Right lobe of liver (tissue), 6 donors: ENCODE data around the gene SMIM5. TPM values are rescaled to one million over a fixed set of nuclear protein-coding genes. Genes with fewer than 3 reads are reported as not detected.

Experiments used
- ATAC-seq, 4 donors: fragments of 200-7000 bp; cut with Tn5 transposase; one replicate each; pipeline ENCODE4 v1.9.1; 2020; ENCODE audit warnings: mild to moderate bottlenecking in 4 of 4, moderate library complexity in 4 of 4
- DNase-seq, 3 donors: peaks; one replicate each; pipeline ENCODE4 v3.0.0-alpha.2; 2020
- H3K27ac ChIP-seq, 3 donors: fragments of 200-600 bp; one replicate each; pipeline ENCODE4 v1.8.0; 2022
- H3K27me3 ChIP-seq, 2 donors: fragments of 200-600 bp; one replicate each; pipeline ENCODE4 v1.8.0; 2022
- H3K36me3 ChIP-seq, 4 donors: fragments of 200-600 bp; sonication (generic) in 1 of 4; one replicate each; pipeline versions ENCODE4 v1.5.1 to v1.8.0; 2017 to 2022; ENCODE audit warnings: control low read depth in 1 of 4
- H3K4me1 ChIP-seq, 4 donors: fragments of 200-600 bp; sonication (generic) in 1 of 4; one replicate each; pipeline versions ENCODE4 v1.5.1 to v1.8.0; 2017 to 2022; ENCODE audit warnings: control low read depth in 1 of 4
- H3K4me3 ChIP-seq, 3 donors: fragments of 200-600 bp; one replicate each; pipeline ENCODE4 v1.8.0; 2022
- H3K9me3 ChIP-seq, 4 donors: fragments of 200-600 bp; sonication (generic) in 1 of 4; one replicate each; pipeline versions ENCODE4 v1.5.1 to v1.8.0; 2017 to 2022; ENCODE audit warnings: control low read depth in 1 of 4
- CTCF ChIP-seq, 4 donors: fragments of 200-600 bp in 3 of 4; fragments of 450-650 bp in 1 of 4; IDR thresholded peaks; one replicate each; pipeline versions ENCODE4 v1.5.1 to v1.8.0; 2016 to 2022; ENCODE audit warnings: antibody characterized with exemption in 4 of 4, mild to moderate bottlenecking in 2 of 4
- POLR2A ChIP-seq: fragments of 450-650 bp; IDR thresholded peaks from one replicate; pipeline ENCODE4 v1.6.1; 2017; ENCODE audit warnings: antibody characterized with exemption, mild to moderate bottlenecking
- WGBS: methylation state at CpG from one replicate; pipeline ENCODE4 v1.1.6; 2018; ENCODE audit warnings: low coverage, low lambda C conversion rate; ENCODE audit not compliant: insufficient coverage; ENCODE audit errors: missing lambda C conversion rate; 5-methylcytosine and 5-hydroxymethylcytosine counted together
- intact Hi-C, 2 donors: fragments of 100-400 bp; cut with DNase I; formaldehyde crosslinking; loops; one replicate each; pipeline versions ENCODE4 v1.11.2 to v1.14.1; 2022
- long read RNA-seq: library from polyadenylated mRNA; unstranded; transcript quantifications from one replicate; pipeline ENCODE4 v2.0.0, GENCODE V29; 2019
- total RNA-seq, 6 experiments: library from RNA; depleted of rRNA in 2 of 6; stranded (reverse); fragments of >200 nt in 2 of 6; fragmentation: NEBNext Ultra II Directional in 3 of 6; extraction: Animal tissue kit (Norgen Biotek cat#: 25700) in 3 of 6; gene quantifications; one replicate each; pipeline versions ENCODE4 v1.1.0 to v1.2.4, GENCODE V29; 2016 to 2023
- donor health status: DM: no; HTN: yes; CAD: no.
- donor health status: DM: no; HTN: no; CAD: no.
- donor health status: DM: no; HTN: no; CAD: no.
- donor health status: DM: no; HTN: yes; CAD: no.
- donor health status: DM: no; HTN: yes; CAD: no.

SMIM5 gene
- under 1 TPM in 5 of 6 experiments, not detected in 1; 0.06 to 0.78 (median 0.29) TPM for total RNA-seq
- long read RNA-seq, result 0 reads

- TF ChIP-seq CTCF (IDR thresholded peaks at IDR 0.05) (peak; percentile 83 to 98 (median 98)), POLR2A (no peak)
- Histone ChIP-seq H3K36me3 (no peaks in the 10 kb centered on the region), H3K4me1 (peaks cover 0 to 19% (median 7%) of the 10 kb centered on the region in 4 donors), H3K27ac (peak within 1 kb of the TSS in 1 of 3 donors; percentile 43), H3K27me3 (no peaks in the 10 kb centered on the region), H3K9me3 (no peaks in the 10 kb centered on the region), H3K4me3 (no peak within 1 kb of the TSS)
- 0% methylated on average over 2 of the region's 19 CpGs for WGBS
- DNase-seq (peak; percentile 83 to 85 (median 84)), ATAC-seq (peak; percentile 75 to 84 (median 80))
- intact Hi-C loops, result no loop called here
These were observed at the start of gene SMIM5 for GRCh38 chr17:75632863-75633485. TSS of gene SMIM5 (plus strand) at chr17:75633434. CDS start at chr17:75640202, 6,768 bp downstream.

GRCh38 chr17:75584849-75585175, 48.4 kb upstream of the SMIM5 start:
- Histone ChIP-seq H3K9me3 (no peaks in the 10 kb centered on the region), H3K27ac (no peak overlapping the region), H3K27me3 (no peaks in the 10 kb centered on the region), H3K36me3 (no peaks in the 10 kb centered on the region), H3K4me1 (peaks cover 0 to 3% (median 0%) of the 10 kb centered on the region in 4 donors), H3K4me3 (no peak overlapping the region)
- ATAC-seq (no peak), DNase-seq (no peak)
- intact Hi-C loops, result loop anchor here in 1 of 2 donors (5.0 kb wide), 1 partner anchor 68 kb away; the partner anchor contains the start of genes CASKIN2 and TSEN54
- WGBS, result no CpG with 5 or more reads among the region's 7 CpGs
- TF ChIP-seq POLR2A, result no peak
- no peak for TF ChIP-seq CTCF (IDR thresholded peaks at IDR 0.05)

GRCh38 chr17:75587675-75588595, 45.3 kb upstream of the SMIM5 start, which contains the start of gene MYO15B:
TSS of gene MYO15B (plus strand) at chr17:75587800. CDS start at chr17:75588058, 258 bp downstream.
- WGBS, result no CpG with 5 or more reads among the region's 82 CpGs
- TF ChIP-seq POLR2A, result no peak
- peak in 2 of 4 donors; percentile 4 to 18 for TF ChIP-seq CTCF (IDR thresholded peaks at IDR 0.05)
- Histone ChIP-seq H3K4me3 (peak within 1 kb of the TSS; percentile 62 to 67 (median 64)), H3K4me1 (peaks cover 0 to 5% (median 0%) of the 10 kb centered on the region in 4 donors), H3K36me3 (no peaks in the 10 kb centered on the region), H3K27me3 (no peaks in the 10 kb centered on the region), H3K27ac (peak within 1 kb of the TSS; percentile 82 to 91 (median 87)), H3K9me3 (no peaks in the 10 kb centered on the region)
- intact Hi-C loops, result loop anchor here in 1 of 2 donors (5.0 kb wide), 1 partner anchor 71 kb away; the partner anchor contains the start of genes CASKIN2 and TSEN54
- DNase-seq (peak; percentile 70 to 77 (median 74)), ATAC-seq (peak; percentile 13 to 37 (median 23))

- no peaks in the 10 kb centered on the region for H3K36me3 ChIP-seq
- H3K9me3 ChIP-seq, result no peaks in the 10 kb centered on the region
- peaks cover 0 to 5% (median 0%) of the 10 kb centered on the region in 4 donors for H3K4me1 ChIP-seq
- TF ChIP-seq POLR2A, result no peak
- TF ChIP-seq CTCF (IDR thresholded peaks at IDR 0.05), result no peak
- peak overlapping the region; percentile 62 to 67 (median 64) for H3K4me3 ChIP-seq
- peak; percentile 76 to 85 (median 82) for DNase-seq
- H3K27ac ChIP-seq, result peak overlapping the region; percentile 82 to 91 (median 87)
- peak; percentile 27 to 62 (median 56) for ATAC-seq
- H3K27me3 ChIP-seq, result no peaks in the 10 kb centered on the region
- WGBS, result no CpG with 5 or more reads among the region's 49 CpGs
- intact Hi-C loops, result loop anchor here in 1 of 2 donors (5.0 kb wide), 1 partner anchor 71 kb away; the partner anchor contains the start of genes CASKIN2 and TSEN54
These were observed 44.6 kb upstream of the SMIM5 start for GRCh38 chr17:75588596-75589011.
